Trophoblast cell (in vitro differentiated cells and primary cell): ENCODE results near the gene DLGAP1.
A peak's percentile ranks its signal among the peaks of the same experiment; 100 is the strongest.

Source experiments
- DNase-seq, 2 donors: peaks; one replicate each; pipeline ENCODE4 v3.0.0-alpha.2; 2016
- H2AFZ ChIP-seq: 2 replicates; pipeline ENCODE4 v1.6.1; 2013; ENCODE audit warnings: low read length, moderate library complexity, mild to moderate bottlenecking; ENCODE audit not compliant: insufficient read depth, poor library complexity
- H2AK5ac ChIP-seq: 2 replicates; pipeline ENCODE4 v1.6.1; 2013; ENCODE audit warnings: mild to moderate bottlenecking, low read length
- H2BK120ac ChIP-seq: 2 replicates; pipeline ENCODE4 v1.6.1; 2013; ENCODE audit warnings: low read length, mild to moderate bottlenecking, moderate library complexity; ENCODE audit not compliant: insufficient read depth, poor library complexity
- H2BK12ac ChIP-seq: 2 replicates; pipeline ENCODE4 v1.6.1; 2013; ENCODE audit warnings: mild to moderate bottlenecking, low read length, moderate library complexity
- H2BK5ac ChIP-seq: 2 replicates; pipeline ENCODE4 v1.6.1; 2013; ENCODE audit warnings: low read length, low read depth, moderate library complexity, mild to moderate bottlenecking; ENCODE audit not compliant: poor library complexity
- H3K14ac ChIP-seq: 2 replicates; pipeline ENCODE4 v1.6.1; 2013; ENCODE audit warnings: mild to moderate bottlenecking, low read length
- H3K18ac ChIP-seq: 2 replicates; pipeline ENCODE4 v1.6.1; 2013; ENCODE audit warnings: mild to moderate bottlenecking, low read length
- H3K23ac ChIP-seq: 2 replicates; pipeline ENCODE4 v1.6.1; 2013; ENCODE audit warnings: low read length
- H3K27ac ChIP-seq: 2 replicates; pipeline ENCODE4 v1.5.1; 2013; ENCODE audit warnings: low read depth, mild to moderate bottlenecking, inconsistent platforms, low read length, moderate library complexity
- H3K27me3 ChIP-seq: 2 replicates; pipeline ENCODE4 v1.6.1; 2013; ENCODE audit warnings: inconsistent platforms, mild to moderate bottlenecking, low read length, moderate library complexity; ENCODE audit not compliant: insufficient read depth
- H3K36me3 ChIP-seq, 2 experiments: 1 replicate in 1 of 2; 2 replicates in 1 of 2; pipeline ENCODE4 v1.6.1; 2013; ENCODE audit warnings: low read length in 2 of 2, mild to moderate bottlenecking in 2 of 2, moderate library complexity in 1 of 2; ENCODE audit not compliant: insufficient read depth in 2 of 2, control insufficient read depth in 1 of 2
- H3K4ac ChIP-seq: 2 replicates; pipeline ENCODE4 v1.6.1; 2013; ENCODE audit warnings: low read depth, mild to moderate bottlenecking, low read length, moderate library complexity
- H3K4me1 ChIP-seq, 2 experiments: 1 replicate in 1 of 2; 2 replicates in 1 of 2; pipeline ENCODE4 v1.6.1; 2013; ENCODE audit warnings: low read length in 2 of 2, mild to moderate bottlenecking in 2 of 2, moderate library complexity in 1 of 2; ENCODE audit not compliant: insufficient read depth in 2 of 2, control insufficient read depth in 1 of 2
- H3K4me2 ChIP-seq: 2 replicates; pipeline ENCODE4 v1.6.1; 2013; ENCODE audit warnings: inconsistent platforms, mild to moderate bottlenecking, low read length, moderate library complexity
- H3K4me3 ChIP-seq: 2 replicates; pipeline ENCODE4 v1.5.1; 2013; ENCODE audit warnings: mild to moderate bottlenecking, low read depth, low read length, inconsistent platforms
- H3K79me1 ChIP-seq: one replicate; pipeline ENCODE4 v1.6.1; 2013; ENCODE audit warnings: low read length
- H3K79me2 ChIP-seq: 2 replicates; pipeline ENCODE4 v1.6.1; 2013; ENCODE audit warnings: low read length, mild to moderate bottlenecking; ENCODE audit not compliant: control insufficient read depth, insufficient read depth, poor library complexity
- H3K9ac ChIP-seq: 2 replicates; pipeline ENCODE4 v1.6.1; 2013; ENCODE audit warnings: mild to moderate bottlenecking, low read length
- H3K9me3 ChIP-seq: 2 replicates; pipeline ENCODE4 v1.6.1; 2013; ENCODE audit warnings: low read depth, mild to moderate bottlenecking, control low read depth, inconsistent platforms, low read length; ENCODE audit not compliant: insufficient read depth
- H4K12ac ChIP-seq: 2 replicates; pipeline ENCODE4 v1.6.1; 2013; ENCODE audit warnings: low read depth, mild to moderate bottlenecking, low read length, moderate library complexity
- H4K8ac ChIP-seq: 2 replicates; pipeline ENCODE4 v1.6.1; 2013; ENCODE audit warnings: low read depth, mild to moderate bottlenecking, low read length, moderate library complexity
- H4K91ac ChIP-seq: one replicate; pipeline ENCODE4 v1.6.1; 2013; ENCODE audit warnings: low read depth, mild to moderate bottlenecking, low read length, moderate library complexity
- WGBS: extraction: QIAGEN DNeasy Blood & Tissue Kit; methylation state at CpG from one replicate; pipeline ENCODE4 v1.1.7; 2013; ENCODE audit warnings: missing lambda C conversion rate; ENCODE audit not compliant: insufficient read length, insufficient coverage; ENCODE audit errors: extremely low coverage; 5-methylcytosine and 5-hydroxymethylcytosine counted together

Gene DLGAP1

GRCh38 chr18:3529077-3529476 is 926.0 kb downstream of the DLGAP1 start:
- DNase-seq: no peak
- H3K4ac ChIP-seq: no peak overlapping the region
- no peak overlapping the region for H4K12ac ChIP-seq
- H3K4me1 ChIP-seq: peaks cover 11 to 16% of the 10 kb centered on the region in 2 experiments
- no peak overlapping the region for H3K27ac ChIP-seq
- H2BK12ac ChIP-seq: no peak overlapping the region
- H3K4me3 ChIP-seq: no peak overlapping the region
- no peaks in the 10 kb centered on the region for H3K9me3 ChIP-seq
- WGBS: no CpG with 5 or more reads among the region's 3 CpGs
- no peak overlapping the region for H2BK5ac ChIP-seq
- no peak overlapping the region for H2BK120ac ChIP-seq
- H3K14ac ChIP-seq: no peak overlapping the region
- H3K27me3 ChIP-seq: no peaks in the 10 kb centered on the region
- H3K4me2 ChIP-seq: no peak overlapping the region
- H3K9ac ChIP-seq: no peak overlapping the region
- H3K23ac ChIP-seq: no peak overlapping the region
- no peaks in the 10 kb centered on the region for H3K79me2 ChIP-seq
- no peak overlapping the region for H3K18ac ChIP-seq
- no peaks in the 10 kb centered on the region for H3K36me3 ChIP-seq
- no peak overlapping the region for H4K8ac ChIP-seq
- no peak overlapping the region for H2AFZ ChIP-seq
- peaks cover 8% of the 10 kb centered on the region for H3K79me1 ChIP-seq
- H4K91ac ChIP-seq: no peak overlapping the region
- no peak overlapping the region for H2AK5ac ChIP-seq

- H2BK5ac ChIP-seq: no peak overlapping the region
- no peaks in the 10 kb centered on the region for H3K79me2 ChIP-seq
- WGBS: no CpG with 5 or more reads among the region's 4 CpGs
- H3K9me3 ChIP-seq: peaks cover 1% of the 10 kb centered on the region
- H2BK120ac ChIP-seq: no peak overlapping the region
- H4K8ac ChIP-seq: no peak overlapping the region
- H3K4me3 ChIP-seq: no peak overlapping the region
- no peak overlapping the region for H2BK12ac ChIP-seq
- H3K9ac ChIP-seq: no peak overlapping the region
- H4K91ac ChIP-seq: no peak overlapping the region
- H3K18ac ChIP-seq: no peak overlapping the region
- H3K36me3 ChIP-seq: no peaks in the 10 kb centered on the region
- no peak overlapping the region for H3K14ac ChIP-seq
- no peak overlapping the region for H3K23ac ChIP-seq
- H3K27ac ChIP-seq: no peak overlapping the region
- H3K4ac ChIP-seq: no peak overlapping the region
- no peak overlapping the region for H4K12ac ChIP-seq
- H3K79me1 ChIP-seq: peaks cover 8% of the 10 kb centered on the region
- H2AFZ ChIP-seq: no peak overlapping the region
- no peaks in the 10 kb centered on the region for H3K27me3 ChIP-seq
- no peak overlapping the region for H3K4me2 ChIP-seq
- peaks cover 11 to 16% of the 10 kb centered on the region in 2 experiments for H3K4me1 ChIP-seq
- no peak overlapping the region for H2AK5ac ChIP-seq
- no peak for DNase-seq
Observed at GRCh38 chr18:3528231-3528630, 926.9 kb downstream of the DLGAP1 start.

GRCh38 chr18:3526421-3527354 is 928.4 kb downstream of the DLGAP1 start:
- Histone ChIP-seq H2AFZ (no peak overlapping the region), H2BK5ac (peak overlapping the region; percentile 74), H4K91ac (peak overlapping the region; percentile 53), H3K9ac (no peak overlapping the region), H3K79me2 (no peaks in the 10 kb centered on the region), H4K8ac (peak overlapping the region; percentile 56), H3K27ac (peak overlapping the region; percentile 84), H3K4ac (peak overlapping the region; percentile 18), H2AK5ac (no peak overlapping the region), H3K18ac (peak overlapping the region; percentile 4), H3K36me3 (no peaks in the 10 kb centered on the region), H3K14ac (peak overlapping the region; percentile 52), H3K27me3 (no peaks in the 10 kb centered on the region), H3K4me3 (no peak overlapping the region), H3K79me1 (peaks cover 8% of the 10 kb centered on the region), H3K23ac (no peak overlapping the region), H3K4me2 (peak overlapping the region; percentile 49), H3K4me1 (peaks cover 11 to 16% of the 10 kb centered on the region in 2 experiments), H3K9me3 (peaks cover 1% of the 10 kb centered on the region), H2BK12ac (peak overlapping the region; percentile 1), H2BK120ac (peak overlapping the region; percentile 65), H4K12ac (no peak overlapping the region)
- WGBS: no CpG with 5 or more reads among the region's 13 CpGs
- DNase-seq: peak; percentile 87 to 93

- H4K12ac ChIP-seq: no peak overlapping the region
- no peak overlapping the region for H2AFZ ChIP-seq
- peaks cover 11 to 16% of the 10 kb centered on the region in 2 experiments for H3K4me1 ChIP-seq
- no peaks in the 10 kb centered on the region for H3K36me3 ChIP-seq
- WGBS: no CpG with 5 or more reads among the region's 10 CpGs
- H3K9me3 ChIP-seq: peaks cover 1% of the 10 kb centered on the region
- H3K23ac ChIP-seq: no peak overlapping the region
- H3K79me2 ChIP-seq: no peaks in the 10 kb centered on the region
- H3K4ac ChIP-seq: peak overlapping the region; percentile 18
- H3K27me3 ChIP-seq: no peaks in the 10 kb centered on the region
- H3K4me3 ChIP-seq: no peak overlapping the region
- H4K8ac ChIP-seq: peak overlapping the region; percentile 56
- no peak overlapping the region for H2AK5ac ChIP-seq
- peak overlapping the region; percentile 65 for H2BK120ac ChIP-seq
- no peak overlapping the region for H3K9ac ChIP-seq
- peak overlapping the region; percentile 52 for H3K14ac ChIP-seq
- peak overlapping the region; percentile 74 for H2BK5ac ChIP-seq
- H3K79me1 ChIP-seq: peaks cover 8% of the 10 kb centered on the region
- DNase-seq: no peak
- H3K27ac ChIP-seq: peak overlapping the region; percentile 84
- peak overlapping the region; percentile 49 for H3K4me2 ChIP-seq
- peak overlapping the region; percentile 4 for H3K18ac ChIP-seq
- H2BK12ac ChIP-seq: peak overlapping the region; percentile 7
- H4K91ac ChIP-seq: peak overlapping the region; percentile 53
Observed at GRCh38 chr18:3525870-3526420, 929.2 kb downstream of the DLGAP1 start.
